D721Med (cell line): ENCODE measurements around the gene AQP1.

Experiments used
- DNase-seq: peaks from one replicate; pipeline ENCODE4 v3.0.0; 2011; ENCODE audit warnings: low spot score; ENCODE audit not compliant: insufficient read length
- FAIRE-seq: peaks from 2 replicates; lab custom pipeline; 2011; peaks lifted over from hg19 to GRCh38; lab: Jason Lieb, UNC
- CTCF ChIP-seq: IDR thresholded peaks from 2 replicates; pipeline ENCODE4 v1.5.1; 2012; ENCODE audit warnings: mild to moderate bottlenecking, control low read depth; ENCODE audit not compliant: insufficient read depth; ENCODE audit errors: missing control alignments

Gene AQP1

GRCh38 chr7:30881448-30881847, 30.2 kb upstream of the AQP1 start:
- DNase-seq (no peak), FAIRE-seq (no peak)
- TF ChIP-seq CTCF: no peak

DNA sequence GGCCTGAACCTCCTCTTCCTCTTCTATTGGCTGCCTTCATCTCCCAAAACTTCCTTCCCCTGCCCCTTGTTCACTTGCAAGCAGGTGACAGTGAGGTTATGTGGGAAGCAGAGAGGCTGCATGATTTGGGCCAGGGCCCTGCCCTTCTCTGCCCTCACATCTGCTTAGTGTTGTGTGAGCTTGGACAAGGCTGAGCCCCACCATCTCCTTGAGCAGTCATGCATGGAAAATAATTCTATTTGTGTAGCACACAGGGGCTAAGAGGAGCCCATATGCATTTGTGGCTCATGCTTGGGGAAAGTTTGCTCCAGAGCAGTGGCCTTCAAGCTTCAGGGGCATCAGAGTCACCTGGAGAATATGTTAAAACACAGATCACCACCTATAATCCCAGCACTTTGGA, 26.8 kb upstream of the AQP1 start:
- FAIRE-seq (no peak), DNase-seq (no peak)
- no peak for TF ChIP-seq CTCF

DNA sequence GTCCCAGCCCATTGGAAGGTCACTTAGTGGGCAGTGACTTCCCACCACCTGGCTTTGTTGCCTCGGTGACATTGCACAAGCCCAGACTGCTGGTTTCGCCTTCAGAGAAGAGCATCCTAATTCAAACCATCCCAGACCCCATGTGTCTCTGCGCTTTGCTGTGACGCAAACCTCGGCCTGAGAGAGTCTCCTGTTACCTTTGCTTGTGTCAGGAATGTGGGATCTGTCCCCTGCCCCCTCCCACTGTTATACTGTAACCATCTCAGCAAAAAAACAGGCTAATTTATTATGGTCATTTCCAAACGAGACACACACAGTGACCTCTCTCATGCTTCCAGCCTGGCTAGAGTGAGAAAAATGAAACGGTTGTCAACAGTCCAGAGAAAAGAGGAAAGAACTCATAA, 25.0 kb upstream of the AQP1 start:
- DNase-seq: no peak
- no peak for TF ChIP-seq CTCF
- FAIRE-seq: no peak

- TF ChIP-seq CTCF: no peak
- FAIRE-seq (no peak), DNase-seq (no peak)
Measured at GRCh38 chr7:30887464-30887872, 24.2 kb upstream of the AQP1 start.

DNA sequence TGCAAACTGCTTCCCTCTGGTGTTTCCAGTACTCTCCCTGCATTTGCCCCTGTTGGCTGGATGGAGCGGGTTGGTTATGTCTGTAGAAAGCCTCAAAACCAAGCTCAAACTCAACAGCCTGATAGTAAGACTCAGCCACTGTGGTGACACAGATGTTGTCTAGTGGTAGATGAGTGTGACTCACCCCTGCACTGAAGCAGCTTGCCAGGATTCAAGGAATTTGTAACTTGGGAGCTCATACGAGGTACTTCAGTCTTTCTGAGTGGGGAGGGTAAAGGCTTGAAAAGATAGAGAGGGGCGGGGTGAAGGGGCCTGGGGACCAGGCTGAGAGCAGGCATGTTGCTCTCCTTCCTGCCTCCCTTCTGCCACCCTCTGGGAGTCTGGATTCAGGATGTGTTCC, 22.9 kb upstream of the AQP1 start:
- TF ChIP-seq CTCF: no peak
- FAIRE-seq: no peak
- DNase-seq: no peak

GRCh38 chr7:30890226-30890625, 21.4 kb upstream of the AQP1 start:
- TF ChIP-seq CTCF: no peak
- no peak for FAIRE-seq

GRCh38 chr7:30893357-30893756, 18.3 kb upstream of the AQP1 start:
- FAIRE-seq (no peak), DNase-seq (no peak)
- no peak for TF ChIP-seq CTCF

More at GRCh38 chr7:30890226-30890625, 21.4 kb upstream of the AQP1 start:
- DNase-seq: no peak
